KMS-11 (cell line): ENCODE measurements around the gene PPM1H.

ENCODE experiments used
- H2AFZ ChIP-seq: fragments of 200-600 bp; sonication (generic); 2 replicates; pipeline ENCODE4 v1.6.1; 2016; ENCODE audit warnings: antibody characterized with exemption, mixed run types, low read depth
- H3K27ac ChIP-seq: fragments of 200-600 bp; sonication (generic); 2 replicates; pipeline ENCODE4 v1.6.1; 2016; ENCODE audit warnings: mild to moderate bottlenecking, mixed run types
- H3K27me3 ChIP-seq: fragments of 200-600 bp; sonication (generic); 2 replicates; pipeline ENCODE4 v1.6.1; 2017; ENCODE audit warnings: mild to moderate bottlenecking, low read depth, mixed run types, moderate library complexity; ENCODE audit not compliant: insufficient read depth
- H3K36me3 ChIP-seq: fragments of 200-600 bp; sonication (generic); 2 replicates; pipeline ENCODE4 v1.6.1; 2017; ENCODE audit warnings: mild to moderate bottlenecking, mixed run types; ENCODE audit not compliant: insufficient read depth
- H3K4me1 ChIP-seq: fragments of 200-600 bp; sonication (generic); 2 replicates; pipeline ENCODE4 v1.6.1; 2016; ENCODE audit warnings: mild to moderate bottlenecking, low read depth, mixed run types; ENCODE audit not compliant: poor library complexity, severe bottlenecking
- H3K4me2 ChIP-seq: fragments of 200-600 bp; sonication (generic); 2 replicates; pipeline ENCODE4 v1.7.0; 2016; ENCODE audit warnings: mild to moderate bottlenecking, mixed run types
- H3K4me3 ChIP-seq: fragments of 200-600 bp; sonication (generic); IDR thresholded peaks from 2 replicates; pipeline ENCODE4 v1.6.1; 2017; ENCODE audit warnings: low read depth, low read length, mixed read lengths; ENCODE audit not compliant: insufficient read depth
- H3K79me2 ChIP-seq: fragments of 200-600 bp; sonication (generic); 2 replicates; pipeline ENCODE4 v1.6.1; 2016; ENCODE audit warnings: low read depth, mixed run types; ENCODE audit not compliant: insufficient read depth
- H3K9ac ChIP-seq: fragments of 200-600 bp; sonication (generic); 2 replicates; pipeline ENCODE4 v1.6.1; 2016; ENCODE audit warnings: mild to moderate bottlenecking, mixed run types
- H4K20me1 ChIP-seq: fragments of 200-600 bp; sonication (generic); 2 replicates; pipeline ENCODE4 v1.6.1; 2016; ENCODE audit warnings: mild to moderate bottlenecking, mixed run types; ENCODE audit not compliant: insufficient read depth
- CTCF ChIP-seq: fragments of 200-600 bp; sonication (generic); conservative IDR thresholded peaks from 2 replicates; pipeline ENCODE4 v1.6.1; 2017; ENCODE audit warnings: low read depth, mild to moderate bottlenecking, antibody characterized with exemption, low read length, moderate library complexity, mixed read lengths

PPM1H gene

GRCh38 chr12:62622177-62622576 is 312.8 kb downstream of the PPM1H start:
- no peak for TF ChIP-seq CTCF
- Histone ChIP-seq H3K79me2 (no peaks in the 10 kb centered on the region), H3K9ac (no peak overlapping the region), H3K27ac (no peak overlapping the region), H3K4me3 (no peak overlapping the region), H3K27me3 (no peaks in the 10 kb centered on the region), H2AFZ (no peak overlapping the region), H3K36me3 (no peaks in the 10 kb centered on the region), H4K20me1 (no peaks in the 10 kb centered on the region), H3K4me1 (no peaks in the 10 kb centered on the region), H3K4me2 (no peak overlapping the region)

- Histone ChIP-seq H3K4me2 (no peak overlapping the region), H3K4me3 (no peak overlapping the region), H3K36me3 (no peaks in the 10 kb centered on the region), H3K79me2 (no peaks in the 10 kb centered on the region), H4K20me1 (no peaks in the 10 kb centered on the region), H3K9ac (no peak overlapping the region), H3K27ac (no peak overlapping the region), H3K27me3 (no peaks in the 10 kb centered on the region), H2AFZ (no peak overlapping the region), H3K4me1 (no peaks in the 10 kb centered on the region)
- TF ChIP-seq CTCF, result no peak
Observed at GRCh38 chr12:62621101-62621638, 313.8 kb downstream of the PPM1H start.

GRCh38 chr12:62618930-62619329 is 316.0 kb downstream of the PPM1H start:
- no peaks in the 10 kb centered on the region for H3K79me2 ChIP-seq
- H3K27ac ChIP-seq, result no peak overlapping the region
- H2AFZ ChIP-seq, result no peak overlapping the region
- H3K4me3 ChIP-seq, result no peak overlapping the region
- H3K36me3 ChIP-seq, result no peaks in the 10 kb centered on the region
- H3K9ac ChIP-seq, result no peak overlapping the region
- no peaks in the 10 kb centered on the region for H3K27me3 ChIP-seq
- H3K4me1 ChIP-seq, result no peaks in the 10 kb centered on the region
- H3K4me2 ChIP-seq, result no peak overlapping the region
- TF ChIP-seq CTCF, result no peak
- no peaks in the 10 kb centered on the region for H4K20me1 ChIP-seq

GRCh38 chr12:62618319-62618718 is 316.6 kb downstream of the PPM1H start:
- TF ChIP-seq CTCF, result no peak
- Histone ChIP-seq H2AFZ (no peak overlapping the region), H3K79me2 (no peaks in the 10 kb centered on the region), H3K27me3 (no peaks in the 10 kb centered on the region), H3K27ac (no peak overlapping the region), H3K9ac (no peak overlapping the region), H3K4me3 (no peak overlapping the region), H3K4me1 (no peaks in the 10 kb centered on the region), H4K20me1 (no peaks in the 10 kb centered on the region), H3K4me2 (no peak overlapping the region), H3K36me3 (no peaks in the 10 kb centered on the region)
